Colonic mucosa (tissue), 4 donors: ENCODE measurements around the gene ACOT8. TPM values are rescaled to one million over a fixed set of nuclear protein-coding genes. Genes with fewer than 3 reads are reported as not detected.
A peak's percentile ranks its signal among the peaks of the same experiment; 100 is the strongest.

Experiments
- DNase-seq: peaks from one replicate; pipeline ENCODE4 v3.0.0-alpha.2; 2020
- H3K27ac ChIP-seq: fragments of 200-600 bp; one replicate; pipeline ENCODE4 v1.8.0; 2021
- H3K27me3 ChIP-seq: fragments of 200-600 bp; one replicate; pipeline ENCODE4 v1.8.0; 2021
- H3K36me3 ChIP-seq: fragments of 200-600 bp; one replicate; pipeline ENCODE4 v1.8.0; 2021
- H3K4me1 ChIP-seq: fragments of 200-600 bp; one replicate; pipeline ENCODE4 v1.8.0; 2021; ENCODE audit warnings: mild to moderate bottlenecking
- H3K4me3 ChIP-seq: fragments of 200-600 bp; one replicate; pipeline ENCODE4 v1.8.0; 2021
- H3K9ac ChIP-seq, 2 donors: one replicate each; pipeline ENCODE4 v1.7.0; 2013; ENCODE audit warnings: control low read depth in 2 of 2, low read depth in 2 of 2, low read length in 2 of 2
- H3K9me3 ChIP-seq: fragments of 200-600 bp; one replicate; pipeline ENCODE4 v1.8.0; 2021
- CTCF ChIP-seq: fragments of 200-600 bp; IDR thresholded peaks from one replicate; pipeline ENCODE4 v1.8.0; 2022; ENCODE audit warnings: antibody characterized with exemption, mild to moderate bottlenecking
- intact Hi-C: fragments of 100-400 bp; cut with DNase I; formaldehyde crosslinking; loops from one replicate; pipeline ENCODE4 v1.14.1; 2022
- total RNA-seq, 2 donors: library from RNA; stranded (reverse); fragmentation: NEBNext Ultra II Directional in 1 of 2; extraction: Animal tissue kit (Norgen Biotek cat#: 25700) in 1 of 2; gene quantifications; one replicate each; pipeline ENCODE4 v1.2.1, GENCODE V29; 2021
- donor health status: healthy.
- donor health status: DM: no; HTN: no; CAD: no.
- donor health status: DM: no; HTN: no; CAD: no.

ACOT8 gene
- total RNA-seq, 2 donors from 2014 or later: 49.8 to 58.5 TPM

GRCh38 chr20:45841407-45842129 is 15.6 kb downstream of the ACOT8 start:
- no peak for DNase-seq
- Histone ChIP-seq H3K36me3 (peaks cover 3% of the 10 kb centered on the region), H3K4me1 (no peaks in the 10 kb centered on the region), H3K9me3 (no peaks in the 10 kb centered on the region), H3K9ac (no peak overlapping the region), H3K4me3 (no peak overlapping the region), H3K27ac (no peak overlapping the region), H3K27me3 (no peaks in the 10 kb centered on the region)
- intact Hi-C loops: no loop called here
- no peak for TF ChIP-seq CTCF

GRCh38 chr20:45840700-45841198 is 16.4 kb downstream of the ACOT8 start:
- no peak for DNase-seq
- no peaks in the 10 kb centered on the region for H3K36me3 ChIP-seq

GRCh38 chr20:45836841-45837240 is 20.4 kb downstream of the ACOT8 start:
- H3K36me3 ChIP-seq: no peaks in the 10 kb centered on the region
- peaks cover 6% of the 10 kb centered on the region for H3K4me1 ChIP-seq
- no peak overlapping the region for H3K4me3 ChIP-seq
- intact Hi-C loops: no loop called here
- no peak overlapping the region for H3K27ac ChIP-seq
- no peak overlapping the region for H3K9ac ChIP-seq
- DNase-seq: no peak
- no peaks in the 10 kb centered on the region for H3K9me3 ChIP-seq
- TF ChIP-seq CTCF: no peak
- H3K27me3 ChIP-seq: no peaks in the 10 kb centered on the region

More at GRCh38 chr20:45840700-45841198, 16.4 kb downstream of the ACOT8 start:
- intact Hi-C loops: no loop called here
- Histone ChIP-seq H3K27ac (no peak overlapping the region), H3K4me1 (no peaks in the 10 kb centered on the region), H3K9ac (no peak overlapping the region), H3K27me3 (no peaks in the 10 kb centered on the region), H3K9me3 (no peaks in the 10 kb centered on the region), H3K4me3 (no peak overlapping the region)
- TF ChIP-seq CTCF: no peak

GRCh38 chr20:45835825-45836224 is 21.4 kb downstream of the ACOT8 start:
- no peak overlapping the region for H3K27ac ChIP-seq

GRCh38 chr20:45835329-45835765 is 21.8 kb downstream of the ACOT8 start:
- Histone ChIP-seq H3K36me3 (no peaks in the 10 kb centered on the region), H3K4me3 (no peak overlapping the region), H3K4me1 (peaks cover 6% of the 10 kb centered on the region), H3K27me3 (no peaks in the 10 kb centered on the region), H3K27ac (no peak overlapping the region), H3K9ac (peak overlapping the region; percentile 60 to 85), H3K9me3 (no peaks in the 10 kb centered on the region)
- intact Hi-C loops: no loop called here
- no peak for TF ChIP-seq CTCF
- no peak for DNase-seq

More at GRCh38 chr20:45835825-45836224, 21.4 kb downstream of the ACOT8 start:
- no peak for DNase-seq
- Histone ChIP-seq H3K9ac (peak overlapping the region in 1 of 2 donors; percentile 60), H3K36me3 (no peaks in the 10 kb centered on the region), H3K9me3 (no peaks in the 10 kb centered on the region), H3K27me3 (no peaks in the 10 kb centered on the region), H3K4me1 (peaks cover 6% of the 10 kb centered on the region), H3K4me3 (no peak overlapping the region)
- intact Hi-C loops: no loop called here
- no peak for TF ChIP-seq CTCF
